NCI-H345 treated with DMSO at 0.1 percent for 48 hours (cell line): ENCODE data around the gene RBM20.

Experiments
- DNase-seq: peaks from one replicate; lab custom pipeline; 2025; ENCODE audit not compliant: unreplicated experiment; lab: John Stamatoyannopoulos, UW

RBM20 gene

DNA sequence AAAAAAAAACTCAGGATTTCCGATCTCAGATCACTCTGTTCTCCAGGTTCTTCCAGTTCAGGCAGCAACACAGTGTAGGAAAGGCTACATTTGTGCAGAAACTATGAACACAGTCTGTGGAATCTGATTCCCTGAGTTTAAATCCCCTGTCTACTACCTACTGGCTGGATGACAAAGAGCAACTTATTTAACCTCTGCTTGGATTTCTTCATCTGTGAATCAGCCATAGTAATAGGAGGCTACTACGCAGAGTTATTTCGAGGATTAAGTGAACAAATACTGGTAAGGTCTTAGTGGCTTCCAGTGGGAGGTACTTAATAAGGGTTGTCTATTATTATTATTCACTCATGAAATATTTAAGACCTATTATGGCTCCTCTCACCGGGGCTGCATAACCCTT lies 183.3 kb downstream of the RBM20 start:
- DNase-seq, result no peak

GRCh38 chr10:110827875-110828274 lies 183.7 kb downstream of the RBM20 start:
- no peak for DNase-seq

DNA sequence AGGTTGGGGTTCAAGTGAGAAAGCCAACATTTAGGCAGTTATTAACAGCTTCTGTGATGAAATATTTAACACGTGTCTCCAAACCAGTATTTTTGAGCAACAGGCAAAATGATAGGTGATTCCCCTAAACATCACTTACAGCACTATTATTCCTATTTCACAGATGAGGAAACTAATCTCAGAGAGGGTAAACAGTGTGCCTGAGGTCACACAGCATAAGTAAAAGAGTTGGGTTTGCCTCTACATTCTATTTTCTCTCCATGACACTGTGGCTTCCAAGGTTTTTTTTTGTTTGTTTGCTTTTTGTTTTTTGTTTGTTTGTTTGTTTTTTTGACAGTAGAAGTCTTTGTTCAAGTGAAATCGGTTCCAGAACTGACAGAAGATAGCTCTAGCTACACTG lies 184.4 kb downstream of the RBM20 start:
- no peak for DNase-seq

DNA sequence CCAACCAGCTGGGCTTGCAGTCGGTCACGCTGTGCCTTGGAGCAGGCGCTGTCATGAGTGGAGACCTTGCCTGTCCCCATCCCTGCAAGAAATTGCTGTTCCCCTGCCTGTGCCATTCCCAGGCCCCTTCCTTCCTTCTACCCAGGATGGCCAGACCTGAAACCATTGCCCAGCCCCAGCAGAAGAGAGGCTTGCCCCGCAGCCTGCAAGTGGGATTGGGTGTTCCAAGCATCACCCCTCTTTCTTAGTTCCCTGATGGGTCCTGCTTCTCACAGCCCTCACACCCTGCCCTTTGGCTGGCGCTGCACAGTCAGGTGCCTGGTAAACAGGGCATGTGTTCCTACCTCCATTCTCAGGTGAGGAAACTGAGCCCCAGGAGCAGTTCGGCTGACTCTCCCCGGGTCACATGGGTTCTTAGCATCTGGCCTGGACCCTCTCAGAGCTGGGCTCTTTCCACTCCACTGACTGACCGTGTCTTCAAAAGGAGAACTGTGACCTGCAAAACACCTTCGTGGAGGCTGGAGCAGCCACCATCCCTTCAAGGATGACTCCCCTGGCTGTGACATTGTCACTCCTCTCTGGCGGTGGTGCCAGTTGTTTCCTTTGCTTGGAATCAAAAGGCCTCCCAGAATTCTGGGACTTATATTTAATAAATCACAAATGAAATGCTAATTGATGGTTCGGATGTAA lies 185.7 kb downstream of the RBM20 start:
- no peak for DNase-seq

- DNase-seq, result no peak
Measured at GRCh38 chr10:110833234-110833940, 189.3 kb downstream of the RBM20 start.

DNA sequence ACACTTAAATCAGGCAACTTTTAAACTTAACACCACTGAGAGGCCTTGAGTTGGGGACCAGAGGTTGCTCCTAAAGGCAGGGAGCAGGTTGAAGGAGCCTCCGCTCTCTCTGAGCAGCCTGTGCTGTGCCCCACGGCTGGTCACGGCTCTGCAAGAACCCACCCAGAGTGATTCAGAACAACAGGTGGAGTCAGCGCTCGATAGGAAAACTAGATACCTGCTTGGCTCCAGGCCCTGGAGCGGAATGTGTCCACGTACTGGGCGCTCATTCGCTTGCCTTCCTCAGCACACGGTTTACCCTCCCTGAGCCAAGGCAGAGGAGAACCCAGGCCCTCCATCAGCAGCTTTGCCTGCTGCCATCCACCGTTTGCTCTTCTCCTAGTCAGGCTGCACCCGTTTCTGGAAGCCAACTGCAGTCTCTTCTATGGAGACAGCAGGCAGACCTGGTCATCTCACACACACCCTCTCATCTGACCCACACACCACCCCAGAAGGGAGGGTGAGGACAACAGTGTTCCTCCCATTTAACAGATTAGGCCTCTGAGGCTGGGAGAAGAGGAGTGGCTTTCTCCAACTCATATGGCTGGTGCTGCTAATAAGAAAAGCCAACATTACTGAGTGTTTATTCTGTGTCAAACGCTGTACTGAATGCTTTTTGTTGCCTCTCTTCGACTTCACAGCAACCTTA lies 189.9 kb downstream of the RBM20 start:
- DNase-seq, result no peak

GRCh38 chr10:110834629-110835301 lies 190.6 kb downstream of the RBM20 start:
- no peak for DNase-seq

DNA sequence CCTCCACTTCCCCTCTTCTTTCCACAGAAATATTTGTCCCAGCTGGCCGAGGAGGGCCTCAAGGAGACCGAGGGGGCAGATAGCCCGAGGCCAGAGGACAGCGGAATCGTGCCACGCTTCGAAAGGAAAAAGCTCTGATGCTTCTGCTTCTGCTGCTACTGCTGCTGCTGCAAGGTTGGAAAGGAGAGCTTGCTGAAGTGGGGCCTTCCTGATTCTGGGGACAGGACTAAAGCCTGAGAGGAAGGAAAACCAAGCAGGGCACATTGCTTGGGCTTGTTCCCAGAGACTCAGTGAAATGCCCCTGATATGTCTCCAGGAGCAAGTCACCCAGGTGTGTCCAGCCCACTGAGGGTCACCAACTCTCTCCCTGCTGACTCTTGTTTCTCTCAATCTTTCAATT lies 191.7 kb downstream of the RBM20 start:
- DNase-seq, result no peak

DNA sequence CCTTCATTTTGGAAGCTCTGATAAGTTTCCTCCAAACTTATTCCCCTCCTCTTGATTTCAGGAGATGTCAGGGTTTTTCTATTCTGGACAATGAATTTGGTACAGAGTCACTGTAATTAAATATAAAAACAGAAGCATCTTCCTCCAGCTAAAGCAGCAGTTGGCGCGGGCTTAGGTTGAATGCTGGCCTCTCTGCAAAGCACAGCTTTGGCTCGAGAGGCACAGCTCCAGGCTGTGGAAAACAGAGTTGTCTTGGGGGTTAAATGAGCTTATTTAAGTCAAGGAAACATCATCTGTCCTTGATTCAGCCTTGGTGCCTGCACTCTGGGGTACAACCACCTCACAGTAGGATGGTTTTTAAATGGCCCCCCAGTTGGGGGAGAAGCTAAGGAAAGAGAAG lies 192.6 kb downstream of the RBM20 start:
- DNase-seq, result no peak

GRCh38 chr10:110837418-110838171 lies 193.5 kb downstream of the RBM20 start:
- no peak for DNase-seq

- no peak for DNase-seq
Measured at GRCh38 chr10:110840225-110840922, 196.2 kb downstream of the RBM20 start.

GRCh38 chr10:110840923-110841428 lies 196.8 kb downstream of the RBM20 start:
- no peak for DNase-seq

DNA sequence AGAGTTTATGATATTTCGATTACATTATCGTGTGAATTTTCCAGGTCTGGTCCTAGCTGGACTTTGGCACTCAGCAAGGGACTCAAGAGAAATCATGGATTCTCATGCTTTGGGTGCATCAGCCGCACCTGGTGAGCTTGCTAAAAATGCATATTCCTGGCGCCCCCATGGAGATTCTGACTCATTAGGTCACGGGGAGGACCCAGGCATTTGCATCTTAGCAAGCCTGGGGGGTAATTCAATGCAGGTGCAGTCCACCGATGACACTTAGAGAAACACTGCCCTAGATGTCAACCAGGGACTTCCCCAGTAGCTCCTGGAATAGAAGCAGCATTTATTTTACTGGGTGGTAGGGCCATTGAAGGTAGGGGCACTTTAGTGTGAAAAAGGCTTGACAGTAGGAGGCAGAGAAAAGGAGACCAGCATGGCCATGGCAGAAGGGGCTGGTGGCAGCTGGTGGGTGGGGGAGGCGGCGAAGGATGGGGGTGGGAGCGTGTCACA lies 197.7 kb downstream of the RBM20 start:
- DNase-seq, result no peak

DNA sequence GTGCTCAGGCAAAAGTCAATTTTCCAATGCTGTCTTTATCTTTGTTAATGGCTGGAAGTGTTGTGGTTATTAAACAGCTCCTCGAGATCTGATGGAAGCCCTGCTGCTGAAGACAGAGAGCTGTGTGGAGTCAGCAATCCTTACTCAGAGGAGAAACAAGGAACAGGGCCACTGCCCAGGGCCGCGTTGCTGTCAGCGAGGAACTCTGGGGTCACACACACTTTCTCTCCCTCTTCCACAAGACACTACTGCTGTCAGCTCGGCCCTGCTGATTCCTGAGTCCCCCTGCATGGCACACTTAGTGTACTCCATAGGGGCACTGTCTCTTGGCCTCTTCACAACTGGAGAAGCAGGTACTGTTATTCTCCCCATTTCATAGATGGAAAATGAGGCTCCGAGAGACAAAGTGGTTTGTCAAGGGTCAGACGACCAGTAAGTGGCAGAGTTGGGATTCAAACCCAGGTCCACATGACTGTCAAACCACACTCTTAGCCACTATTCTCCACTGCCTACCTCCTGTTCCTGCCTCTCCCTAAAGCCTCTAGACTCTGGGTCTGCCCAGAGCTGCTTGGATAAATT lies 198.3 kb downstream of the RBM20 start:
- DNase-seq, result no peak

GRCh38 chr10:110843031-110843430 lies 198.9 kb downstream of the RBM20 start:
- no peak for DNase-seq

DNA sequence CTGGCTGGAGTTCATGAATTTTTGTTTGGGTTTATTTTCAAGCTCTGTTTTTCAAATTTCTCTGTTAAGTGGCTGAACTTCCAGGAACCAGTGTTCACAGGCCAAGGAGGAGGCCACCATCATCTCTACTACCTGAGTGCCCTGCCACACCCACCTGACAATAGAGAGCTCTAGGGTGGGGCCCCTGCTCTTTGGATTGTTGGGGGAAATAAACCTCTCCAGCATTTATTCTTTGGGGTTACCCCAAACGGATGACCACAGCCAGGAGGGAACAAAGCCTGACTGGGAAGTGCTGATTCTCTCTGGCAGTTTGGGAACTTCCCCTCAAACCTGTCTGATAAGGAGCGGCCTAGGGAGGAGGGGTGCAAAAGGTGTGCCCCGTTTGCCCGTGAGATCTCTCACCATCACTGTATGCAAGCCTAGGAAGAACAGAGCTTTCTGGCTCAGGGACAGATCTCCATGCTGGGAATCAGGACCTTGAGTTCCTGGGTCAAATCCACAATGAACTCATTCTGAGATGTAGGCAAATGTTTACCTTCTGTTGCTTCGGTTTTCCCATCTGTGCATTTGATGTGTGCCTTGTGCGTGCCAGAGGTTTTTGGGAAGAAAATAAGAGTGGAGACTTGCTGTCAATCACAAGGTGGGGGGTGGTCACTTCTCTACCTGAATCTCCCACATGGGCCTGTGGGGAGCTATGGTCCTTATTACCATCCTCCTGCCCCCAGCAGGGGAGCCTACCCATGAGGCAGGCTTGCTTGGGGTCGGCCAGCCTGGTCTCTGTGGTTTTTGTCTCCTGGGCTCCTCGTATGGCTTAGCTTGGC lies 199.9 kb downstream of the RBM20 start:
- no peak for DNase-seq

GRCh38 chr10:110844617-110844881 lies 200.4 kb downstream of the RBM20 start:
- no peak for DNase-seq

GRCh38 chr10:110845192-110845755 lies 201.1 kb downstream of the RBM20 start:
- DNase-seq, result no peak
